PC-3 (cell line): ENCODE data around the gene SLC44A3. TPM values are rescaled to one million over a fixed set of nuclear protein-coding genes. Genes with fewer than 3 reads are reported as not detected.

ENCODE experiments used
- ATAC-seq: fragments of 200-7000 bp; cut with Tn5 transposase; 2 replicates; pipeline ENCODE4 v1.9.1; 2020; ENCODE audit warnings: mild to moderate bottlenecking, moderate library complexity
- BruUV-seq: library from RNA; stranded (reverse); fragments of 400-500 nt; replicated peaks from 2 replicates; lab custom pipeline; 2021; lab: Mats Ljungman, UMichigan
- CTCF ChIA-PET: fragments of 300-600 bp; sonication (Branson Sonifier 250); formaldehyde crosslinking; loops from one replicate; lab custom pipeline; 2022; ENCODE audit warnings: antibody characterized with exemption; lab: Charles Lee
- POLR2A ChIA-PET: fragments of 300-600 bp; sonication (Branson Sonifier 250); formaldehyde crosslinking; loops from one replicate; lab custom pipeline; 2022; ENCODE audit warnings: antibody characterized with exemption; ENCODE audit not compliant: unreplicated experiment; lab: Charles Lee
- DNase-seq: peaks from one replicate; pipeline ENCODE4 v3.0.0-alpha.2; 2015
- H2AFZ ChIP-seq: fragments of 300-600 bp; sonication (generic); 2 replicates; pipeline ENCODE4 v1.6.0; 2016; ENCODE audit warnings: antibody characterized with exemption, low read length
- H3F3A ChIP-seq: fragments of 300-600 bp; sonication (generic); one replicate; pipeline ENCODE4 v1.6.0; 2017; ENCODE audit warnings: antibody characterized with exemption, low read length, control low read depth, mild to moderate bottlenecking; ENCODE audit not compliant: unreplicated experiment
- H3K27ac ChIP-seq: fragments of 300-600 bp; sonication (generic); 2 replicates; pipeline ENCODE4 v1.5.1; 2016; ENCODE audit warnings: mild to moderate bottlenecking, low read length
- H3K27me3 ChIP-seq: fragments of 300-600 bp; sonication (generic); 2 replicates; pipeline ENCODE4 v1.6.1; 2016; ENCODE audit warnings: low read length, mixed read lengths
- H3K36me3 ChIP-seq: fragments of 300-600 bp; sonication (generic); 2 replicates; pipeline ENCODE4 v1.6.1; 2016; ENCODE audit warnings: low read depth, mixed run types, low read length, mixed read lengths
- H3K4me1 ChIP-seq: fragments of 300-600 bp; sonication (generic); 2 replicates; pipeline ENCODE4 v1.5.1; 2016; ENCODE audit warnings: low read length; ENCODE audit not compliant: insufficient read depth
- H3K4me2 ChIP-seq: fragments of 300-600 bp; sonication (generic); 2 replicates; pipeline ENCODE4 v1.6.0; 2016; ENCODE audit warnings: low read length
- H3K4me3 ChIP-seq: fragments of 300-600 bp; sonication (generic); 2 replicates; pipeline ENCODE4 v1.5.1; 2016; ENCODE audit warnings: mild to moderate bottlenecking, low read length, mixed read lengths
- H3K79me2 ChIP-seq: fragments of 300-600 bp; sonication (generic); 2 replicates; pipeline ENCODE4 v1.6.1; 2017; ENCODE audit warnings: low read length, mixed read lengths
- H3K9ac ChIP-seq: fragments of 300-600 bp; sonication (generic); 2 replicates; pipeline ENCODE4 v1.6.0; 2016; ENCODE audit warnings: mild to moderate bottlenecking, low read length
- H3K9me2 ChIP-seq: fragments of 300-600 bp; sonication (generic); replicated peaks from 2 replicates; pipeline ENCODE4 v1.6.1; 2016; ENCODE audit warnings: mixed run types, low read length, mixed read lengths
- H3K9me3 ChIP-seq: fragments of 300-600 bp; sonication (generic); 2 replicates; pipeline ENCODE4 v1.6.1; 2016; ENCODE audit warnings: low read length, mixed read lengths
- H4K20me1 ChIP-seq: fragments of 300-600 bp; sonication (generic); 2 replicates; pipeline ENCODE4 v1.6.1; 2016; ENCODE audit warnings: low read length, mixed read lengths
- CTCF ChIP-seq: fragments of 300-600 bp; sonication (generic); conservative IDR thresholded peaks from 2 replicates; pipeline ENCODE4 v1.5.1; 2017; ENCODE audit warnings: antibody characterized with exemption, low read depth, mild to moderate bottlenecking, low read length
- EZH2 ChIP-seq: fragments of 300-600 bp; sonication (generic); IDR thresholded peaks from one replicate; pipeline ENCODE4 v1.6.1; 2017; ENCODE audit warnings: antibody characterized with exemption, mild to moderate bottlenecking, low read length; ENCODE audit not compliant: unreplicated experiment
- EZH2phosphoT487 ChIP-seq: fragments of 300-600 bp; sonication (generic); IDR thresholded peaks from 2 replicates; pipeline ENCODE4 v1.6.1; 2018; ENCODE audit warnings: mild to moderate bottlenecking, antibody characterized with exemption, low read length, borderline replicate concordance
- intact Hi-C: fragments of 100-400 bp; cut with micrococcal nuclease; formaldehyde crosslinking; loops from 2 replicates; pipeline ENCODE4 v1.9.0; 2023
- total RNA-seq: library from RNA; depleted of rRNA; stranded (reverse); fragments of >200 nt; gene quantifications from 2 replicates; pipeline ENCODE4 v1.2.3, GENCODE V29; 2014

SLC44A3 gene
- total RNA-seq, 1 experiment from 2014 or later: 9.2 TPM

GRCh38 chr1:94854458-94855306, 34.5 kb downstream of the SLC44A3 start:
- POLR2A ChIA-PET: interaction anchor here (0.6 to 1.0 kb wide), 5 partner anchors 22 to 379 kb away, joined by 3 to 13 read pairs (median 4); partner anchors contain the start of genes CNN3 and RWDD3
- no peaks in the 10 kb centered on the region for H3K36me3 ChIP-seq

GRCh38 chr1:94855307-94855700, 35.1 kb downstream of the SLC44A3 start:
- peak overlapping the region; percentile 65; the same call in 1 of the 2 replicates for H3K4me3 ChIP-seq
- H3K27ac ChIP-seq: peak overlapping the region; percentile 97
- no peaks in the 10 kb centered on the region for H3K9me3 ChIP-seq
- 0 out of 2 replicates have a peak overlapping the region, but pooled peaks have one; percentile 10 for H2AFZ ChIP-seq
- H3K9me2 ChIP-seq: no peaks in the 10 kb centered on the region
- DNase-seq (peak; percentile 88), ATAC-seq (peak; percentile 56)
- ChIA-PET CTCF (interaction anchor here (1.3 to 3.3 kb wide), 5 partner anchors 8 to 378 kb away, joined by 4 to 73 read pairs (median 11); partner anchors contain the start of gene RWDD3), POLR2A (interaction anchor here (0.6 kb wide), 1 partner anchor 158 kb away, joined by 3 read pairs; no protein-coding TSS in a partner anchor)
- H4K20me1 ChIP-seq: no peaks in the 10 kb centered on the region
- H3K36me3 ChIP-seq: no peaks in the 10 kb centered on the region
- H3K4me2 ChIP-seq: peak overlapping the region; percentile 83
- intact Hi-C loops: loop anchor here (1.0 to 10.0 kb wide), 3 partner anchors 9 to 259 kb away; partner anchors contain the start of gene TLCD4
- peaks cover 6% of the 10 kb centered on the region for H3F3A ChIP-seq
- TSS peak; percentile 77 for BruUV-seq
- H3K9ac ChIP-seq: peak overlapping the region; percentile 78
- peaks cover 60% of the 10 kb centered on the region for H3K4me1 ChIP-seq
- TF ChIP-seq EZH2: no peak
- no peak for TF ChIP-seq EZH2phosphoT487
- TF ChIP-seq CTCF: no peak
- no peaks in the 10 kb centered on the region for H3K27me3 ChIP-seq
- no peaks in the 10 kb centered on the region for H3K79me2 ChIP-seq

More at GRCh38 chr1:94854458-94855306, 34.5 kb downstream of the SLC44A3 start:
- Histone ChIP-seq H3K9ac (peak overlapping the region; percentile 78), H3F3A (peaks cover 6% of the 10 kb centered on the region), H3K27ac (peak overlapping the region; percentile 97), H3K4me2 (peak overlapping the region; percentile 83), H3K9me3 (no peaks in the 10 kb centered on the region), H3K27me3 (no peaks in the 10 kb centered on the region), H3K79me2 (no peaks in the 10 kb centered on the region), H3K4me1 (peaks cover 60% of the 10 kb centered on the region), H3K9me2 (no peaks in the 10 kb centered on the region), H4K20me1 (no peaks in the 10 kb centered on the region), H2AFZ (peak overlapping the region; percentile 66), H3K4me3 (peak overlapping the region; percentile 65)
- DNase-seq (peak; percentile 99), ATAC-seq (peak; percentile 84)
- TF ChIP-seq CTCF (peak; percentile 92), EZH2 (no peak), EZH2phosphoT487 (no peak)
- CTCF ChIA-PET: interaction anchor here (0.5 to 3.3 kb wide), 12 partner anchors 9 to 379 kb away, joined by 3 to 73 read pairs (median 5); partner anchors contain the start of gene RWDD3
- intact Hi-C loops: loop anchor here (1.0 to 10.0 kb wide), 5 partner anchors 10 to 379 kb away; partner anchors contain the start of gene TLCD4
- TSS peak; percentile 71 for BruUV-seq
